Left cardiac atrium (tissue), 4 donors: ENCODE measurements around the gene FAM98A. TPM values are rescaled to one million over a fixed set of nuclear protein-coding genes. Genes with fewer than 3 reads are reported as not detected.
A peak's percentile ranks its signal among the peaks of the same experiment; 100 is the strongest.

ENCODE experiments used
- ATAC-seq, 2 donors: fragments of 200-7000 bp; cut with Tn5 transposase; one replicate each; pipeline ENCODE4 v1.9.1; 2020; ENCODE audit warnings: mild to moderate bottlenecking in 2 of 2, moderate library complexity in 2 of 2
- DNase-seq: peaks from one replicate; pipeline ENCODE4 v3.0.0-alpha.2; 2020
- intact Hi-C, 2 donors: fragments of 100-400 bp; cut with DNase I; formaldehyde crosslinking; loops; one replicate each; pipeline versions ENCODE4 v1.14.1 to v1.15.1; 2022 to 2023
- total RNA-seq, 2 donors: library from RNA; stranded (reverse); fragmentation: NEBNext Ultra II Directional; extraction: Animal tissue kit (Norgen Biotek cat#: 25700); gene quantifications; one replicate each; pipeline ENCODE4 v1.2.1, GENCODE V29; 2021
- donor health status: DM: no; HTN: yes; CAD: no.
- donor health status: DM: no; HTN: yes; CAD: no; lungs with severe emphysema.
- donor health status: DM: yes; HTN: yes; CAD: no.
- donor health status: Dilated cardiomyopathy.

FAM98A gene
- total RNA-seq, 2 donors from 2014 or later = 65.7 to 69.5 TPM

GRCh38 chr2:33552758-33553461, 46.2 kb downstream of the FAM98A start:
- ATAC-seq (peak in 1 of 2 donors; percentile 57), DNase-seq (no peak)
- intact Hi-C loops = no loop called here

GRCh38 chr2:33550206-33550605, 48.9 kb downstream of the FAM98A start:
- DNase-seq (no peak), ATAC-seq (no peak)
- intact Hi-C loops = no loop called here

GRCh38 chr2:33541243-33541642, 57.9 kb downstream of the FAM98A start:
- DNase-seq (no peak), ATAC-seq (no peak)
- intact Hi-C loops = no loop called here

GRCh38 chr2:33535421-33535820, 63.7 kb downstream of the FAM98A start:
- ATAC-seq (peak; percentile 71 to 75), DNase-seq (peak; percentile 46)
- intact Hi-C loops = loop anchor here in 1 of 2 donors (10.0 kb wide), 1 partner anchor 61 kb away; the partner anchor contains the start of gene RASGRP3

Other genes starting within 250 kb of the FAM98A start
- 10 to 100 TPM; 39.9 to 53.7 TPM for gene RASGRP3, start 122.7 kb downstream of the FAM98A start, total RNA-seq